Measurements from ENCODE around the gene TMUB1.
A peak's percentile ranks its signal among the peaks of the same experiment; 100 is the strongest.

Gene TMUB1

GRCh38 chr7:151071032-151071866 lies 12.0 kb downstream of the TMUB1 start:
- no peak for DNase-seq
- H3K79me2 ChIP-seq (ENCODE audit: control insufficient read depth, insufficient read depth, low read length): no peaks in the 10 kb centered on the region
- WGBS (ENCODE audit: extremely low coverage, insufficient coverage, low lambda C conversion rate): no CpG with 5 or more reads among the region's 39 CpGs

GRCh38 chr7:151070574-151070960 lies 12.7 kb downstream of the TMUB1 start:
- H3K79me2 ChIP-seq (ENCODE audit: control insufficient read depth, insufficient read depth, low read length): no peaks in the 10 kb centered on the region
- DNase-seq: no peak
- H3K27me3 ChIP-seq (ENCODE audit: insufficient read depth, low read length, poor library complexity): no peaks in the 10 kb centered on the region
- no peak overlapping the region for H2BK120ac ChIP-seq (ENCODE audit: low read depth, low read length)
- H4K5ac ChIP-seq (ENCODE audit: low read length): no peak overlapping the region
- H4K8ac ChIP-seq (ENCODE audit: low read depth, low read length): no peak overlapping the region
- no peaks in the 10 kb centered on the region for H3K79me1 ChIP-seq (ENCODE audit: low read length)
- peaks cover 4% of the 10 kb centered on the region for H3K36me3 ChIP-seq (ENCODE audit: control insufficient read depth, insufficient read depth, low read length)
- no peak overlapping the region for H3K27ac ChIP-seq (ENCODE audit: low read depth, low read length)
- no CpG with 5 or more reads among the region's 15 CpGs for WGBS (ENCODE audit: extremely low coverage, insufficient coverage, low lambda C conversion rate)
- no peaks in the 10 kb centered on the region for H3K4me1 ChIP-seq (ENCODE audit: control insufficient read depth, low read depth, low read length)
- no peak overlapping the region for H3K56ac ChIP-seq (ENCODE audit: low read length)
- no peak overlapping the region for H3K4me2 ChIP-seq (ENCODE audit: low read length)
- no peak overlapping the region for H3K18ac ChIP-seq (ENCODE audit: low read length)
- no peak overlapping the region for H3K9ac ChIP-seq (ENCODE audit: low read length)
- no peak overlapping the region for H2BK5ac ChIP-seq (ENCODE audit: low read length)
- no peak overlapping the region for H3K4ac ChIP-seq (ENCODE audit: low read depth, low read length)
- H3K23ac ChIP-seq (ENCODE audit: low read length): no peak overlapping the region
- H3K4me3 ChIP-seq (ENCODE audit: low read length): no peak overlapping the region
- no peak overlapping the region for H2AK5ac ChIP-seq (ENCODE audit: low read length)
- no peak overlapping the region for H2BK15ac ChIP-seq (replicated peaks; ENCODE audit: low read depth)

More at GRCh38 chr7:151071032-151071866, 12.0 kb downstream of the TMUB1 start:
- no peak overlapping the region for H4K5ac ChIP-seq (ENCODE audit: low read length)
- H3K79me1 ChIP-seq (ENCODE audit: low read length): no peaks in the 10 kb centered on the region
- no peak overlapping the region for H2BK5ac ChIP-seq (ENCODE audit: low read length)
- no peak overlapping the region for H2BK120ac ChIP-seq (ENCODE audit: low read depth, low read length)
- H3K23ac ChIP-seq (ENCODE audit: low read length): no peak overlapping the region
- H3K27ac ChIP-seq (ENCODE audit: low read depth, low read length): no peak overlapping the region
- no peaks in the 10 kb centered on the region for H3K27me3 ChIP-seq (ENCODE audit: insufficient read depth, low read length, poor library complexity)
- no peaks in the 10 kb centered on the region for H3K4me1 ChIP-seq (ENCODE audit: control insufficient read depth, low read depth, low read length)
- H2BK15ac ChIP-seq (replicated peaks; ENCODE audit: low read depth): no peak overlapping the region
- H3K4me3 ChIP-seq (ENCODE audit: low read length): no peak overlapping the region
- H3K18ac ChIP-seq (ENCODE audit: low read length): no peak overlapping the region
- no peak overlapping the region for H3K4ac ChIP-seq (ENCODE audit: low read depth, low read length)
- H2AK5ac ChIP-seq (ENCODE audit: low read length): no peak overlapping the region
- H3K56ac ChIP-seq (ENCODE audit: low read length): no peak overlapping the region
- peaks cover 4% of the 10 kb centered on the region for H3K36me3 ChIP-seq (ENCODE audit: control insufficient read depth, insufficient read depth, low read length)
- no peak overlapping the region for H3K4me2 ChIP-seq (ENCODE audit: low read length)
- H4K8ac ChIP-seq (ENCODE audit: low read depth, low read length): no peak overlapping the region
- H3K9ac ChIP-seq (ENCODE audit: low read length): no peak overlapping the region

DNA sequence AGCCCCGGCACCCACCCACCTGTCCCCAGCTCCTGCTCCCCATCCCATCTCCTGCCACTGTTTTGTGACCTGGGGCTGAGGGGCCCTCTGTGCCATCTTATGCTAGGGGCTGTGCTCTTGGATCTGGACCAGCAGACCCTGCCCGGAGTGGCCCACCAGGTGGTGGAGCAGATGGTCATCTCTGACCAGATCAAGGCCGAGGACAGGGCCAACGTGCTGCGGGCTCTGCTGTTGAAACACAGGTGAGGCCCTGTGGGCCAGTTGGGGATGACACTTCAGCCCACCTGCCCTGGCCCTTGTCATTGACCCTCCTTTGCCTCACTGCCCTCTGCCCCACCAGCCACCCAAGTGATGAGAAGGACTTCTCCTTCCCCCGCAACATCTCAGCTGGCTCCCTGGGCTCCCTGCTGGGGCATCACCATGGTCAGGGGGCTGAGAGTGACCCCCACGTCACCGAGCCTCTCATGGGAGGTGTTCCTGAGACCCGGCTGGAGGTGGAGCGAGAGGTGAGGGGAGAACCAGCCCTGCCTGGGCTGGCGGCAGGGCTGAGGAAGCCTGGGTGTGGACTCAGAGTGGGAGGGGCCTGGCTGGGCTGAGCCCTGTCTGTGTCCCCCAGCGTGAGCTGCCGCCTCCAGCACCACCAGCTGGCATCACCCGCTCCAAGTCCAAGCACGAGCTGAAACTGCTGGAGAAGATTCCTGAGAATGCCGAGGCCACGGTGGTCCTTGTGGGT lies 13.3 kb downstream of the TMUB1 start:
- no peak overlapping the region for H3K56ac ChIP-seq (ENCODE audit: low read length)
- H3K4ac ChIP-seq (ENCODE audit: low read depth, low read length): no peak overlapping the region
- no peak overlapping the region for H4K5ac ChIP-seq (ENCODE audit: low read length)
- H3K79me1 ChIP-seq (ENCODE audit: low read length): no peaks in the 10 kb centered on the region
- no peak overlapping the region for H2BK120ac ChIP-seq (ENCODE audit: low read depth, low read length)
- H3K23ac ChIP-seq (ENCODE audit: low read length): no peak overlapping the region
- no peak overlapping the region for H3K4me2 ChIP-seq (ENCODE audit: low read length)
- no peaks in the 10 kb centered on the region for H3K79me2 ChIP-seq (ENCODE audit: control insufficient read depth, insufficient read depth, low read length)
- H3K36me3 ChIP-seq (ENCODE audit: control insufficient read depth, insufficient read depth, low read length): peaks cover 4% of the 10 kb centered on the region
- H3K4me1 ChIP-seq (ENCODE audit: control insufficient read depth, low read depth, low read length): no peaks in the 10 kb centered on the region
- WGBS (ENCODE audit: extremely low coverage, insufficient coverage, low lambda C conversion rate): no CpG with 5 or more reads among the region's 17 CpGs
- H3K4me3 ChIP-seq (ENCODE audit: low read length): no peak overlapping the region
- H2BK15ac ChIP-seq (replicated peaks; ENCODE audit: low read depth): no peak overlapping the region
- H3K18ac ChIP-seq (ENCODE audit: low read length): no peak overlapping the region
- no peak overlapping the region for H3K27ac ChIP-seq (ENCODE audit: low read depth, low read length)
- DNase-seq: no peak
- no peak overlapping the region for H2BK5ac ChIP-seq (ENCODE audit: low read length)
- no peaks in the 10 kb centered on the region for H3K27me3 ChIP-seq (ENCODE audit: insufficient read depth, low read length, poor library complexity)
- no peak overlapping the region for H4K8ac ChIP-seq (ENCODE audit: low read depth, low read length)
- H3K9ac ChIP-seq (ENCODE audit: low read length): no peak overlapping the region
- H2AK5ac ChIP-seq (ENCODE audit: low read length): no peak overlapping the region

DNA sequence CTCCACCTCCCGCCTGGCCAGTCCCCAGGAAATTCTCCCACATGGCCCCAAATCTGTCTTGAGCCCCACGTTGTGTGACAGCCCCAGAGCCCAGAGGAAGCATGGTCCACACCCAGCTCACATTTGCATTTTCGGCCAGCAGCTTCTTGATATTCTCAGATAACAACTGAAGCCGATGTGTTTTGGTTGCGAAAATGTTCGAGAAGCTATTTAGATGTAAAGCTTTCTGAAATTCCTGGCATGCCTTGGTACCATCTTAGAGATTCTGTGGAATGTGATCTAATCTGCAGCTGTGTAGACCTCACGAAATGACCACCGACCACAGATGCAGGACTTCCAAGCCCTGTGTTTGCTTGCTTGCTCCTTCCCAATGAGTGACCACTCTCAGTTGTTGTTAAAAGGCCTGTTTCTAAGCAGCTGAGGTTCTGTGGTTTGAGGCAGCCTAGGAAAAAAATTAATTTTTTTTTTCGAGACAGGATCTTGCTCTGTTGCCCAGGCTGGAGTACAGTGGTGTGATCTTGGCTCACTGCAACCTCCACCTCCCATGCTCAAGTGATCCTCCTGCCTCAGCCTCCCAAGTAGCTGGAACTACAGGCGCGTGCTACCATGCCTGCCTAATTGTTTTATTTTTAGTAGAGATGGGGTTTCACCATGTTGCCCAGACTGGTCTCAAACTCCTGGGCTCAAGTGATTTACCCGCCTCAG lies 15.1 kb downstream of the TMUB1 start:
- Histone ChIP-seq H3K36me3 (ENCODE audit: control insufficient read depth, insufficient read depth, low read length) (peaks cover 5% of the 10 kb centered on the region), H2BK5ac (ENCODE audit: low read length) (no peak overlapping the region), H3K18ac (ENCODE audit: low read length) (no peak overlapping the region), H3K27ac (ENCODE audit: low read depth, low read length) (peak overlapping the region; percentile 56), H4K5ac (ENCODE audit: low read length) (no peak overlapping the region), H2AK5ac (ENCODE audit: low read length) (no peak overlapping the region), H3K4me3 (ENCODE audit: low read length) (no peak overlapping the region), H2BK15ac (replicated peaks; ENCODE audit: low read depth) (no peak overlapping the region), H3K79me2 (ENCODE audit: control insufficient read depth, insufficient read depth, low read length) (no peaks in the 10 kb centered on the region), H3K4me1 (ENCODE audit: control insufficient read depth, low read depth, low read length) (peaks cover 2% of the 10 kb centered on the region), H3K4ac (ENCODE audit: low read depth, low read length) (no peak overlapping the region), H3K56ac (ENCODE audit: low read length) (no peak overlapping the region), H3K27me3 (ENCODE audit: insufficient read depth, low read length, poor library complexity) (no peaks in the 10 kb centered on the region), H2BK120ac (ENCODE audit: low read depth, low read length) (no peak overlapping the region), H3K4me2 (ENCODE audit: low read length) (no peak overlapping the region), H3K9ac (ENCODE audit: low read length) (no peak overlapping the region), H4K8ac (ENCODE audit: low read depth, low read length) (no peak overlapping the region), H3K23ac (ENCODE audit: low read length) (no peak overlapping the region), H3K79me1 (ENCODE audit: low read length) (no peaks in the 10 kb centered on the region)
- DNase-seq: peak; percentile 92
- no CpG with 5 or more reads among the region's 12 CpGs for WGBS (ENCODE audit: extremely low coverage, insufficient coverage, low lambda C conversion rate)

DNA sequence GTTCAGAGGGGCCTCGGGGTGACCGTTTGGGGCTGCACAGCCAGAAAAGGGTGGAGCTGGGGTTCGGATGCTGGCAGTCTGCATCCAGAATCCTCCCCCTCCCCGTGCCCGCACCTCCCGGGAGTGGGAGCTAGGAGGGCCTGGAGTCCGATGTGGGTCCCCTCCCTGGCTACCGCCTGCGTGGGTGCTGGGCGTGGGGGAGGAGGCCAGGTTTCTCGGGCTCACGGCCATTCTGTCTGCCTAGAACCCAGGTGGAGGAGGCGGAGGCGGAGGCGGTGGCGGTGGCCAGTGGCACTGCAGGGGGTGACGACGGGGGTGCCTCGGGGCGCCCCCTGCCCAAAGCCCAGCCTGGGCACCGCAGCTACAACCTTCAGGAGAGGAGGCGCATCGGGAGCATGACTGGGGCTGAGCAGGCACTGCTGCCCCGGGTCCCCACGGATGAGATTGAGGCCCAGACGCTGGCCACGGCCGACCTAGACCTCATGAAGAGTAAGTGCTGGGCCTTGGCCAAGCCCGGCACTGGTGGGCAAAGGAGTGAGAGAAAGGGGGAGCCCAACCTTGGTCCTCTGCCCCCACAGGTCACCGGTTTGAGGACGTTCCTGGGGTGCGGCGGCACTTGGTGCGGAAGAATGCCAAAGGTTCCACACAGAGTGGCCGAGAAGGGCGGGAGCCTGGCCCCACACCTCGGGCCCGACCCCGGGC lies 16.9 kb downstream of the TMUB1 start:
- Histone ChIP-seq H4K8ac (ENCODE audit: low read depth, low read length) (no peak overlapping the region), H3K79me2 (ENCODE audit: control insufficient read depth, insufficient read depth, low read length) (no peaks in the 10 kb centered on the region), H3K9ac (ENCODE audit: low read length) (no peak overlapping the region), H2BK120ac (ENCODE audit: low read depth, low read length) (no peak overlapping the region), H3K79me1 (ENCODE audit: low read length) (no peaks in the 10 kb centered on the region), H3K27me3 (ENCODE audit: insufficient read depth, low read length, poor library complexity) (no peaks in the 10 kb centered on the region), H3K27ac (ENCODE audit: low read depth, low read length) (no peak overlapping the region), H3K18ac (ENCODE audit: low read length) (no peak overlapping the region), H2BK15ac (replicated peaks; ENCODE audit: low read depth) (no peak overlapping the region), H3K56ac (ENCODE audit: low read length) (no peak overlapping the region), H3K4ac (ENCODE audit: low read depth, low read length) (no peak overlapping the region), H3K36me3 (ENCODE audit: control insufficient read depth, insufficient read depth, low read length) (peaks cover 5% of the 10 kb centered on the region), H2BK5ac (ENCODE audit: low read length) (no peak overlapping the region), H3K4me2 (ENCODE audit: low read length) (no peak overlapping the region), H3K4me3 (ENCODE audit: low read length) (no peak overlapping the region), H3K4me1 (ENCODE audit: control insufficient read depth, low read depth, low read length) (peaks cover 6% of the 10 kb centered on the region), H4K5ac (ENCODE audit: low read length) (no peak overlapping the region), H3K23ac (ENCODE audit: low read length) (no peak overlapping the region), H2AK5ac (ENCODE audit: low read length) (no peak overlapping the region)
- WGBS (ENCODE audit: extremely low coverage, insufficient coverage, low lambda C conversion rate): no CpG with 5 or more reads among the region's 39 CpGs
- DNase-seq: no peak

All from mesendoderm (in vitro differentiated cells).